GM12878 (cell line): ENCODE measurements around the gene RAB3IL1. TPM values are rescaled to one million over a fixed set of nuclear protein-coding genes. Genes with fewer than 3 reads are reported as not detected.

ENCODE experiments used
- ATAC-seq: fragments of 200-7000 bp; cut with Tn5 transposase; 3 replicates; pipeline ENCODE4 v1.9.1; 2020; ENCODE audit warnings: mild to moderate bottlenecking, moderate library complexity
- BruUV-seq: library from RNA; stranded (reverse); fragments of 400-500 nt; replicated peaks from 2 replicates; lab custom pipeline; 2021; lab: Mats Ljungman, UMichigan
- CTCF ChIA-PET: fragments of 300-600 bp; sonication (Branson Sonifier 250); formaldehyde crosslinking; extraction: SDS; loops from one replicate; lab custom pipeline; 2021; ENCODE audit warnings: inconsistent platforms; lab: Yijun Ruan, JAX
- POLR2A ChIA-PET: fragments of 350-600 bp; formaldehyde crosslinking; extraction: SDS; loops from one replicate; lab custom pipeline; 2021; ENCODE audit warnings: inconsistent platforms; lab: Charles Lee
- RAD21 ChIA-PET: fragments of 300-600 bp; sonication (Branson Sonifier 250); formaldehyde crosslinking; loops from one replicate; lab custom pipeline; 2023; ENCODE audit warnings: antibody characterized with exemption; ENCODE audit not compliant: unreplicated experiment; lab: Charles Lee
- SMC1A ChIA-PET: fragments of 300-600 bp; sonication (Branson Sonifier 250); formaldehyde crosslinking; loops from one replicate; lab custom pipeline; 2023; ENCODE audit not compliant: unreplicated experiment, uncharacterized antibody; lab: Charles Lee
- DNase-seq: peaks from one replicate; pipeline ENCODE4 v3.0.0-alpha.2; 2011; ENCODE audit warnings: low read depth, low spot score
- FAIRE-seq: peaks from 3 replicates; lab custom pipeline; 2011; peaks lifted over from hg19 to GRCh38; lab: Jason Lieb, UNC
- H2AFZ ChIP-seq: 2 replicates; pipeline ENCODE4 v1.6.0; 2011; ENCODE audit warnings: low read depth, low read length, control low read depth; ENCODE audit not compliant: control insufficient read depth
- H3K27ac ChIP-seq: 2 replicates; pipeline ENCODE4 v1.5.1; 2011; ENCODE audit warnings: control low read depth; ENCODE audit not compliant: control insufficient read depth, insufficient read depth
- H3K27me3 ChIP-seq, 2 experiments: replicated peaks in 1 of 2; 2 replicates each; pipeline versions ENCODE4 v1.6.0 to v1.6.1; 2011; ENCODE audit warnings: low read length in 1 of 2; ENCODE audit not compliant: control insufficient read depth in 2 of 2, insufficient read depth in 2 of 2
- H3K36me3 ChIP-seq, 2 experiments: 2 replicates each; pipeline ENCODE4 v1.5.1; 2011; ENCODE audit warnings: low read length in 1 of 2; ENCODE audit not compliant: control insufficient read depth in 2 of 2, insufficient read depth in 2 of 2
- H3K4me1 ChIP-seq: 2 replicates; pipeline ENCODE4 v1.6.1; 2011; ENCODE audit warnings: mild to moderate bottlenecking, low read length, moderate library complexity, mixed read lengths; ENCODE audit not compliant: control insufficient read depth, insufficient read depth
- H3K4me2 ChIP-seq: 2 replicates; pipeline ENCODE4 v1.6.0; 2011; ENCODE audit warnings: control low read depth; ENCODE audit not compliant: control insufficient read depth, insufficient read depth
- H3K4me3 ChIP-seq: fragments of 200-600 bp; sonication (generic); 2 replicates; pipeline ENCODE4 v1.5.1; 2016
- H3K79me2 ChIP-seq: 2 replicates; pipeline ENCODE4 v1.6.0; 2011; ENCODE audit warnings: low read length; ENCODE audit not compliant: control insufficient read depth, insufficient read depth
- H3K9ac ChIP-seq: 2 replicates; pipeline ENCODE4 v1.8.0; 2011; ENCODE audit warnings: low read length, control low read depth, mixed read lengths; ENCODE audit not compliant: control insufficient read depth, insufficient read depth
- H3K9me3 ChIP-seq: replicated peaks from 3 replicates; pipeline ENCODE4 v1.5.1; 2011; ENCODE audit warnings: mild to moderate bottlenecking, low read length; ENCODE audit not compliant: control insufficient read depth, insufficient read depth
- H4K20me1 ChIP-seq: 2 replicates; pipeline ENCODE4 v1.6.0; 2011; ENCODE audit not compliant: control insufficient read depth, insufficient read depth
- CBX5 ChIP-seq: sonication (generic); IDR thresholded peaks from 2 replicates; pipeline ENCODE4 v1.6.1; 2016; ENCODE audit warnings: low read depth, moderate library complexity, mild to moderate bottlenecking, inconsistent platforms
- EGR1 ChIP-seq, 2 experiments: IDR thresholded peaks; 1 replicate in 1 of 2; 2 replicates in 1 of 2; pipeline ENCODE4 v1.6.1; 2011 to 2012; ENCODE audit warnings: low read depth in 2 of 2, low read length in 2 of 2, borderline replicate concordance in 1 of 2, mild to moderate bottlenecking in 1 of 2, moderate library complexity in 1 of 2
- GATAD2B ChIP-seq: fragments of 450-650 bp; conservative IDR thresholded peaks from 2 replicates; pipeline ENCODE4 v1.6.1; 2017; ENCODE audit warnings: low read depth, mild to moderate bottlenecking, moderate library complexity
- JUNB ChIP-seq: IDR thresholded peaks from 2 replicates; pipeline ENCODE4 v1.6.1; 2016; ENCODE audit warnings: antibody characterized with exemption, mild to moderate bottlenecking
- NR2C1 ChIP-seq: fragments of 450-650 bp; IDR thresholded peaks from 2 replicates; pipeline ENCODE4 v1.6.1; 2017; ENCODE audit warnings: antibody characterized with exemption, mild to moderate bottlenecking, moderate library complexity
- NR2C2 ChIP-seq: IDR thresholded peaks from 2 replicates; pipeline ENCODE4 v1.6.1; 2011; ENCODE audit warnings: borderline replicate concordance, low read depth; ENCODE audit not compliant: control insufficient read depth, insufficient read length
- POLR2A ChIP-seq: IDR thresholded peaks from 2 replicates; pipeline ENCODE4 v1.6.1; 2011; ENCODE audit warnings: low read depth, mild to moderate bottlenecking, low read length
- RAD21 ChIP-seq: IDR thresholded peaks from 2 replicates; pipeline ENCODE4 v1.6.1; 2011; ENCODE audit warnings: mild to moderate bottlenecking, low read depth, low read length, moderate library complexity; ENCODE audit not compliant: insufficient read depth
- SIN3A ChIP-seq: IDR thresholded peaks from 2 replicates; pipeline ENCODE4 v1.6.1; 2012; ENCODE audit warnings: low read depth, low read length, improper control_type of control experiment
- SREBF1 ChIP-seq: IDR thresholded peaks from 2 replicates; pipeline ENCODE4 v1.6.1; 2012; ENCODE audit warnings: mild to moderate bottlenecking, low read length
- TCF3 ChIP-seq: IDR thresholded peaks from 2 replicates; pipeline ENCODE4 v1.6.1; 2012; ENCODE audit warnings: low read depth, mild to moderate bottlenecking, low read length, borderline replicate concordance; ENCODE audit not compliant: insufficient read depth
- ZZZ3 ChIP-seq: IDR thresholded peaks from 2 replicates; pipeline ENCODE4 v1.6.1; 2011; ENCODE audit warnings: low read depth; ENCODE audit not compliant: control insufficient read depth, insufficient read length
- WGBS: methylation state at CpG from one replicate; pipeline ENCODE4 v1.1.6; 2016; ENCODE audit warnings: low lambda C conversion rate; ENCODE audit not compliant: insufficient replicate concordance, insufficient coverage; ENCODE audit errors: missing lambda C conversion rate; 5-methylcytosine and 5-hydroxymethylcytosine counted together
- in situ Hi-C: fragments of 300-500 bp; cut with MboI; formaldehyde crosslinking; loops from 9 replicates; pipeline ENCODE4 v1.14.3; 2018; ENCODE audit warnings: mixed read lengths
- intact Hi-C: fragments of 100-400 bp; cut with micrococcal nuclease; formaldehyde crosslinking; loops from one replicate; pipeline ENCODE4 v1.14.2; 2022; ENCODE audit not compliant: unreplicated experiment
- polyA plus RNA-seq, 11 experiments: library from polyadenylated mRNA; depleted of rRNA in 4 of 11; unstranded in 6 of 11; stranded (reverse) in 5 of 11; fragments of >200 nt; fragmentation: Nextera tagmentation in 4 of 11; fragmentation: Illumina TruSeq in 1 of 11; extraction: Ambion mirVana in 4 of 11; extraction: Trizol in 1 of 11; gene quantifications; 1 replicate in 1 of 11; 2 replicates in 10 of 11; pipeline versions ENCODE4 v1.2.1 to v1.2.3, GENCODE V29; 2011 to 2016; ENCODE audit warnings: inconsistent platforms in 2 of 11, missing spikeins in 2 of 11, low read depth in 1 of 11
- total RNA-seq, 4 experiments: library from RNA; depleted of rRNA in 3 of 4; stranded (reverse); fragments of >200 nt in 3 of 4; fragmentation: Illumina TruSeq in 1 of 4; extraction: Trizol in 1 of 4; gene quantifications; 2 replicates each; pipeline versions ENCODE4 v1.2.1 to v1.2.3, GENCODE V29; 2013 to 2021
- TF ChIP-seq, protein P1 (sequence below): fragments of 450-650 bp; IDR thresholded peaks from 2 replicates; pipeline ENCODE4 v1.6.1; 2017; ENCODE audit warnings: mild to moderate bottlenecking, moderate library complexity

The RAB3IL1 gene
- total and polyA plus RNA-seq, 10 of the 15 experiments (the other 5 are each of a cell fraction or from before 2014, with no cell fraction given): 0.04 TPM; not detected in 9

DNA sequence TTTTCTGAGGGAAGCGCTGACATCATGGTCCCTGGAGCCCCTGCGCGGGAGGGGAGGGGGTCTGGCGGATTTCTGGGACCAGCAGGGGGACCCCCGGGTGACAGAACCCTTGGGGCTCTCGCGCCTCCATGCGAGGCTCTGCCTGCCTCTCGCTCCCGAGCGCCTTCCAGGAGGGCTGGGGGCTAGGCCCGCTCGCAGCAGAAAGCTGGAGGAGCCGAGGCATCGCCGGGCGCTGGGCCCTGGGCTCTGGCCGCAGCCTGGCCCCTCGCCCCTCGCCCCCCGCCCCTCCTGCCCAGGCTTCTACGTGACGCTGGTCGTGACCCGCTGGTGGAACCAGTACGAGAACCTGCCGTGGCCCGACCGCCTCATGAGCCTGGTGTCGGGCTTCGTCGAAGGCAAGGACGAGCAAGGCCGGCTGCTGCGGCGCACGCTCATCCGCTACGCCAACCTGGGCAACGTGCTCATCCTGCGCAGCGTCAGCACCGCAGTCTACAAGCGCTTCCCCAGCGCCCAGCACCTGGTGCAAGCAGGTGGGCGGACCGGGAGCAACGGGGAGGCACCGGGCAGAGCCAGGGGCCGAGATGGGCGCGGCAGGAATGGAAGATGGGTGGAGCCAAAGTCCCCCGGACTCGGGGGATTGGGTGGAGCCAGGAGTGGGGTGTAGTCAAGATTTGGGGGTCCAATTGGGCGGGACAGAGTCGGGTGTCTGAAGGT is 38.2 kb upstream of the RAB3IL1 start:
- ATAC-seq (peak; percentile 61), FAIRE-seq (no peak), DNase-seq (no peak)
- Histone ChIP-seq H2AFZ (no peak overlapping the region), H3K4me1 (peaks cover 3% of the 10 kb centered on the region; the same call in 1 of the 2 replicates), H3K79me2 (no peaks in the 10 kb centered on the region), H3K4me2 (peak overlapping the region; percentile 60), H3K9ac (no peak overlapping the region; the same call in 1 of the 2 replicates), H3K27ac (no peak overlapping the region), H3K36me3 (no peaks in the 10 kb centered on the region), H3K9me3 (no peaks in the 10 kb centered on the region), H4K20me1 (no peaks in the 10 kb centered on the region; the same call in 1 of the 2 replicates), H3K4me3 (no peak overlapping the region; the same call in 1 of the 2 replicates)
- RAD21 ChIA-PET: no interaction called here
- WGBS: 46% methylated on average over 43 of the region's 56 CpGs
- BruUV-seq: no TSS peak
- CTCF ChIA-PET: interaction anchor here (1.1 kb wide), 1 partner anchor 126 kb away, joined by 3 read pairs; no protein-coding TSS in a partner anchor
- SMC1A ChIA-PET: no interaction called here
- POLR2A ChIA-PET: no interaction called here
- TF ChIP-seq ZZZ3: no peak
- no peak for TF ChIP-seq SREBF1
- peak in 1 of 2 experiments; percentile 20; a peak in 1 of 3 replicates for TF ChIP-seq EGR1 (IDR thresholded peaks at IDR 0.05; ENCODE audit: borderline replicate concordance in 1 of 2, low read depth in 2 of 2, low read length in 2 of 2)
- TF ChIP-seq POLR2A: peak; percentile 38; the same call in 1 of the 2 replicates
- TF ChIP-seq, all 136 proteins: peak for 2
- no peaks in the 10 kb centered on the region; a peak in 1 of 4 replicates for H3K27me3 ChIP-seq
- in situ Hi-C loops: no loop called here
- intact Hi-C loops: no loop called here

DNA sequence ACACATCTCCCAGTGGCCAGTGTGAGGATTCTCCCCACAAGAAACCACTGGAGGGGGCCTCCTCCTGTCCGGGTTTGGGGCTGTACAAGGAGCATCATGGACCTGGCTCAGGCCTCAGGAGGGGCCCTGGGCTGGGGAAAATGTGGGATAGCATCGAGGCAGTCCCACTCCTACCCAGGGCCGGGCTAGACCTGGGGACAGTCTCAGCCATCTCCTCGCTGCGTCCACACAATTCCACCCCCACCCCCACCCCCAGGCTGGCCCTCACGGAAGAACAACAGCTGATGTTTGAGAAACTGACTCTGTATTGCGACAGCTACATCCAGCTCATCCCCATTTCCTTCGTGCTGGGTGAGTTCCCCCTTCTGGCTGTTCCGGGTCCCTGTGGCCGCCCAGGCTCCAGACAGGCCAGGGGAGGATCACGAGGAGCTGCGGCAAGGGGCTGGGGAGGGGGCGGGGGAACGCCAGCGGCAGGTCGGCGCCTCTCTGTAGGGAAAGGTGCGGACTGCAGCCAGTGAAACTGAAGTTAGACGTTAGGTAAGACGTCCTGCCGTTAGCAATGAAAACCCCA is 37.6 kb upstream of the RAB3IL1 start:
- Histone ChIP-seq H3K4me2 (peak overlapping the region; percentile 60; the same call in 1 of the 2 replicates), H4K20me1 (no peaks in the 10 kb centered on the region; the same call in 1 of the 2 replicates), H3K36me3 (no peaks in the 10 kb centered on the region), H3K79me2 (no peaks in the 10 kb centered on the region), H3K4me3 (no peak overlapping the region), H3K4me1 (peaks cover 3% of the 10 kb centered on the region; the same call in 1 of the 2 replicates), H3K27ac (no peak overlapping the region), H3K9ac (no peak overlapping the region), H3K9me3 (no peaks in the 10 kb centered on the region), H2AFZ (no peak overlapping the region), H3K27me3 (no peaks in the 10 kb centered on the region; a peak in 1 of 4 replicates)
- SMC1A ChIA-PET: no interaction called here
- peak; percentile 27; the same call in 2 of the 3 replicates for ATAC-seq
- intact Hi-C loops: no loop called here
- DNase-seq: no peak
- CTCF ChIA-PET: interaction anchor here (1.1 kb wide), 1 partner anchor 126 kb away, joined by 3 read pairs; no protein-coding TSS in a partner anchor
- POLR2A ChIA-PET: no interaction called here
- in situ Hi-C loops: no loop called here
- no peak for FAIRE-seq
- 31% methylated on average over 19 of the region's 21 CpGs for WGBS
- RAD21 ChIA-PET: no interaction called here
- BruUV-seq: no TSS peak
- TF ChIP-seq SIN3A: no peak
- TF ChIP-seq RAD21: no peak
- no peak for TF ChIP-seq NR2C2
- TF ChIP-seq NR2C1: no peak
- TF ChIP-seq JUNB: no peak
- no peak for TF ChIP-seq GATAD2B
- TF ChIP-seq, protein P1, sequence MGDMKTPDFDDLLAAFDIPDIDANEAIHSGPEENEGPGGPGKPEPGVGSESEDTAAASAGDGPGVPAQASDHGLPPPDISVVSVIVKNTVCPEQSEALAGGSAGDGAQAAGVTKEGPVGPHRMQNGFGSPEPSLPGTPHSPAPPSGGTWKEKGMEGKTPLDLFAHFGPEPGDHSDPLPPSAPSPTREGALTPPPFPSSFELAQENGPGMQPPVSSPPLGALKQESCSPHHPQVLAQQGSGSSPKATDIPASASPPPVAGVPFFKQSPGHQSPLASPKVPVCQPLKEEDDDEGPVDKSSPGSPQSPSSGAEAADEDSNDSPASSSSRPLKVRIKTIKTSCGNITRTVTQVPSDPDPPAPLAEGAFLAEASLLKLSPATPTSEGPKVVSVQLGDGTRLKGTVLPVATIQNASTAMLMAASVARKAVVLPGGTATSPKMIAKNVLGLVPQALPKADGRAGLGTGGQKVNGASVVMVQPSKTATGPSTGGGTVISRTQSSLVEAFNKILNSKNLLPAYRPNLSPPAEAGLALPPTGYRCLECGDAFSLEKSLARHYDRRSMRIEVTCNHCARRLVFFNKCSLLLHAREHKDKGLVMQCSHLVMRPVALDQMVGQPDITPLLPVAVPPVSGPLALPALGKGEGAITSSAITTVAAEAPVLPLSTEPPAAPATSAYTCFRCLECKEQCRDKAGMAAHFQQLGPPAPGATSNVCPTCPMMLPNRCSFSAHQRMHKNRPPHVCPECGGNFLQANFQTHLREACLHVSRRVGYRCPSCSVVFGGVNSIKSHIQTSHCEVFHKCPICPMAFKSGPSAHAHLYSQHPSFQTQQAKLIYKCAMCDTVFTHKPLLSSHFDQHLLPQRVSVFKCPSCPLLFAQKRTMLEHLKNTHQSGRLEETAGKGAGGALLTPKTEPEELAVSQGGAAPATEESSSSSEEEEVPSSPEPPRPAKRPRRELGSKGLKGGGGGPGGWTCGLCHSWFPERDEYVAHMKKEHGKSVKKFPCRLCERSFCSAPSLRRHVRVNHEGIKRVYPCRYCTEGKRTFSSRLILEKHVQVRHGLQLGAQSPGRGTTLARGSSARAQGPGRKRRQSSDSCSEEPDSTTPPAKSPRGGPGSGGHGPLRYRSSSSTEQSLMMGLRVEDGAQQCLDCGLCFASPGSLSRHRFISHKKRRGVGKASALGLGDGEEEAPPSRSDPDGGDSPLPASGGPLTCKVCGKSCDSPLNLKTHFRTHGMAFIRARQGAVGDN: no peak
- TF ChIP-seq CBX5: no peak
- TF ChIP-seq TCF3: no peak
